DMS53 treated with DMSO at 0.1 percent for 48 hours (cell line): ENCODE results near the gene DHRS11.

Experiments used
- DNase-seq: peaks from one replicate; lab custom pipeline; 2025; ENCODE audit not compliant: unreplicated experiment; lab: John Stamatoyannopoulos, UW

Gene DHRS11

GRCh38 chr17:36647636-36648035 lies 56.0 kb downstream of the DHRS11 start:
- DNase-seq, result no peak

GRCh38 chr17:36650096-36650775 lies 58.6 kb downstream of the DHRS11 start:
- DNase-seq, result no peak
